Hepatic stellate cell (primary cell): Measurements from ENCODE around the gene PARD3.

Experiments
- DNase-seq: peaks from one replicate; pipeline ENCODE4 v3.0.0; 2011; ENCODE audit warnings: low spot score

PARD3 gene

DNA sequence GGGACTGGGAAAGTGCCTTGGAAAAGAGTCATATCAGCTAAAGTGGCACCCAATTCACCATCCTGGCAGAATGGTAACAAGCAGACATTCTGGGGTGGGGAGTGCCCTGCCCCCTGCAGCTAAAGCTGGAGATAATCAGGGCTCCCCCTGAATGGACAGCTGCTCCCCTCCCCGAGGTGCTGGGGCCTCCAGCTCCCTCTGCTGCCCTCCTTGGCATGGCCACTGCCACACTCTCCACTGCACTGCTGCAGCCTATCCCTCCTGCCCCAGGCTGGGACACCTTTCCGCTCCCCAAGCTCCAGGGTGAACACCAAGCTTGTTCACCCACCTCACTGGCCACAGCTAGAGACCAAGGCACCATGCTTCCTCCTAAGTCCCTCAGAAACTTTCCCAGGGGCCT is 9.8 kb upstream of the PARD3 start:
- DNase-seq, result no peak

DNA sequence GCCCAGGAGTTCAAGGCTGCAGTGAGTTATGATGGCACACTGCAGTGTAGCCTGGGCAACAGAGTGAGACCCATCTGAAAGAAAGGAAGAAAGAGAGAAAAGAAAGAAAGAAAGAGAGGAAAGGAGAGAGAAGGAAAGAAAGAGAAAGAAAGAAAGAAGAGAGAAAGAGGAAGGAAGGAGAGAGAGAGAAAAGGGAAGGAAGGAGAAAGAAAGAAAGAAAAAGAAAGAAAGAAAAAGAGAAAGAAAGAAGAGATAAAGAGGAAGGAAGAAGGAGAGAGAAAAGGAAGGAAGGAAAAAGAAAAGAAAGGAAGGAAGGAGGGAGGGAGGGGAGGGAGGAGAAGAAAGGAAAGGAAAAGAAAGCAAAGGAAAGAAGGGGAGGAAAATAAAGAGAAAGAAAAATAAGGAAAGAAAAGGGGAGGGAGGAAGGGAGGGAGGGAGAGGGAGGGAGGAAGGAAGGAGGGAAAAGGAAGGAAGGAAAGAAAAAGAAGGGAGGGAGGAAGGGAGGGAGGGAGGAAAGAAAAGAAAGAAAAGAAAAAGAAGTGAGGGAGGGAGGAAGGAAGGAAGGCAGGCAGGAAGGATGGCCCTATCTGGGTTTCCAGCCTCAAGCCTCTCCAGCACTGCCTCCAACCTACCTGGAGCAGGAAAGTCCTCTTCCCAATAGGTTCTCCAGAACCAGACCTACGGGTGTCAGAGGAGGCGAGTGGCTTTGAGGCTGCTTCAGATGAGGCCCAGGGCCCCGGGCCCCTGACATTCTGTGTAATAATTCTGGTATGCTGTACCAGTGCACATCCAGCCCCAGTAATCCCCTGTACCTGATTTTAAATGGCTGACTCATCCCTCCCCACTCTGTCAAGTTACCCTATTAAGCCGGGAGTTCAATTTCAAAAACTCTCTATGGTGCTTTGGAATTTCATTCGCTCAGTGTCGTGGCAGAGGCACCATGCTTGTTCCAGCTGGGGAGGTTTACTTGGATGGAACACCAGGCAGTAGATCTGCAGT is 6.8 kb upstream of the PARD3 start:
- DNase-seq, result no peak

DNA sequence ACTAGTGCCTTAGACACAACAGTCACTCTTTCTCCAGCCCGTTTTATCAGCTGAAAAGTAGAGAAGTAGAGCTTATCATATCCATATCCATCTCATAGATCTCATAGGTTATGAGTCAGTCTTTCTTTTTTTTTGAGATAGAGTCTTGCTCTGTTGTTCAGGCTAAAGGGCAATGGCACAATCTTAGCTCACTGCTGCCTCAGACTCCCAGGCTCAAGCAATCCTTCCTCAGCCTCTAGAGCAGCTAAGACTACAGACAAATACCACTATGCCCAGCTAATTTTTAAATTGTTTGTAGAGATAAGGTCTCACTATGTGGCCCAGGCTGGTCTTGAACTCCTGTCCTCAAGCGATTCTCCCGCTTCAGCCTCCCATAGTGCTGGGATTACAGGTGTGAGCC is 2.5 kb upstream of the PARD3 start:
- no peak for DNase-seq

DNA sequence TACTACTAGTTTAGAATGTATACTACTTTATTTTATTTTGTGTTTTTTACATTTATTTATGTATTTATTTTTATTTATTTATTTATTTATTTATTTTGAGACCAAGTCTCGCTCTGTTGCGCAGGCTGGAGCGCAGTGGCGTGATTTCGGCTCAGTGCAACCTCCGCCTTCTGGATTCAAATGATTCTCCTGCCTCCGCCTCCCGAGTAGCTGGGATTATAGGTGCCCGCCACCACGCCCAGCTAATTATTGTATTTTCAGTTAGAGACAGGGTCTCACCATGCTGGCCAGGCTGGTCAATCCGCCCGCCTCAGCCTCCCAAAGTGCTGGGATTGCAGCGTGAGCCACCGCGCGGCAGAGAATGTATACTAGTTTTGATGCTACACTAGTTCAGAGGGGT is 2.0 kb upstream of the PARD3 start:
- no peak for DNase-seq

DNA sequence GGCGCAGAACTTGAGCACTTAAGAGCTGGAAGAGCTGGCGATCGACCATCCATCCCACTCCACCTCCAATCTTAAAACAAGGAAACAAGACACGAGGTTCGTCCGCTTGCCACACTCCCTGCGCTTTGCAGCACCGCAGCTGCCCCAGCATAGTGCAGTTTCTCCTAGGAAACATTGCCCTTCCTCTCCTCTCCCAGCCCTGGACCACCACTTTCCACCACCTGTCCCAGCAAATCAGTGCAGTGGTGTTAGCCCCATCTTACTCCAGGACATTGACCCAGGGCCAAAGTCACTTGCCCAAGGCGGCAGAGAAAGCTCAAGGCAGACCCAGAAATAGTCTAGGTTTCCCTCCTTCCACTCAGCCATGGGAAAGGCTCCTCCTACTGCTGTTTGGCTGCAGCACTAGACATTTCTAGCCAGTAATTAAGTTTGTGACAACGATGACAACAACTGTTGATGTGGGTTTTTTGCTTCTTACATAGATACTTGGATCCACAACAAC is 1.5 kb upstream of the PARD3 start:
- peak; percentile 44 for DNase-seq

DNA sequence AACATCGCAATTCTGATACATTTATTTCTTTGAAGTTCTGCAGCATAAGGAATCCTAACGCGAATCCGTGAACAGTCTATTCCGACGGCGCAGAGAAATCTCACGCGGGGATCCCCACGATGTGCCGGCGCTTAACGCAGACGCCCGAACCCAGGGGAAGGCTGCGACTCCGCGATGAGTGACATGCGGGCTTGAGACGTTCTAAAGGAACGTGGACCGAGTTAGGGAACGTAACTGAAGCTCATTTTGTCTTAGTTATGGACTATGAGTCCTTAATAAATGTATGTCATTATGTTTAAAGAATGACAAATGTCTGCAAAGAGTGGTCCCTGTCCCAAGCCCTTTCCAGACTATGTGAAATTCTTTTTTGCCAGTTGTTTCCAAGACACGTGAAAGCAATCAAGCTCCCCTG is 995 bp upstream of the PARD3 start:
- DNase-seq, result no peak

DNA sequence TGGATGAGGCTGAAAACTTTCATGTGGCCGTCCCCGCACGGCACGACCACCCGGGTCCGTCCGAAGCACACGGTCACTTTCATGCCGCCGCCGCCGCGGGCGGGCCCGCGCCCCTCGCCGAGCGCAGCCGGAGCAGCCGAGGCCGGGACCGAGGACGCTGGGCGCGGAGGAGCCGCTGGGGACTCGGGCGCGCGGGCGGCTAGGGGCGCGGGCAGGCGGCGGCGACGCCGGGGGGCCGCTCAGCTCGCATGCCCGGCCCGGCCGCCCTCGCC is 247 bp downstream of the PARD3 start:
- peak; percentile 23 for DNase-seq

DNA sequence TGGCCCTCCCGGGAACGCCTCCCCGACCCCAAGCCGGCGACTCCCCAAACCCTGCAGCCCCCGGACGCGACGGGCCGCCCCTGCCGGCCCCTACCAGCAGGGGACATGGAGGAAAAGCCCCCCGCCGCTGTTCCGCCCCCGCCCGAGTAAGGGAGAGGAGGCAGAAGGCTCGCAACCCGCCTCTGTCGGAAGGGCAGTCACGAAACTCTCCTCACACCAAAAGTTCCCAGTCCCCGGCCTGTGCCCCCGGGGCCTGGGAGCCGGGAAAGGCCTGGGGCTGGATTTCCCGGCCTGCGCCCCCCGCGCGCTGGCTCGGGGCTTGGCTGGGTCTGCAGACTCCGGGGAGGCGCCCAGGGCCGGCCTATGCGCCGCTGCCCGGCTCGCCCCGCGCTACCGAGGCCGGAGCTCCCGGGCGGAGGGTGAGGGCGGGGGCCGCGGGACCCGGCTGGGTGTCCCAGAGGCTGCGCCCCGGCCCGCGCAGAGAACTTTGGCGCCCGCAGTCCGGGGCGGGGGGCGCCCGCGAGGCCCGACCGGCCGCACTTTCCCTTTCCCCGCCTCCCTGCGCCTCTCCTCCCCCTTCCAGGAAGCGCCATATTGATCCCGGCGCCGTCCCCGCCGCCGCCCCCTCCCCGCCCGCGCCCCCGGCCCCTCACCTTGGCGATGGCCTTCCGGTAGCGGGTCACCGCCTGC is 728 bp downstream of the PARD3 start:
- peak; percentile 58 for DNase-seq

DNA sequence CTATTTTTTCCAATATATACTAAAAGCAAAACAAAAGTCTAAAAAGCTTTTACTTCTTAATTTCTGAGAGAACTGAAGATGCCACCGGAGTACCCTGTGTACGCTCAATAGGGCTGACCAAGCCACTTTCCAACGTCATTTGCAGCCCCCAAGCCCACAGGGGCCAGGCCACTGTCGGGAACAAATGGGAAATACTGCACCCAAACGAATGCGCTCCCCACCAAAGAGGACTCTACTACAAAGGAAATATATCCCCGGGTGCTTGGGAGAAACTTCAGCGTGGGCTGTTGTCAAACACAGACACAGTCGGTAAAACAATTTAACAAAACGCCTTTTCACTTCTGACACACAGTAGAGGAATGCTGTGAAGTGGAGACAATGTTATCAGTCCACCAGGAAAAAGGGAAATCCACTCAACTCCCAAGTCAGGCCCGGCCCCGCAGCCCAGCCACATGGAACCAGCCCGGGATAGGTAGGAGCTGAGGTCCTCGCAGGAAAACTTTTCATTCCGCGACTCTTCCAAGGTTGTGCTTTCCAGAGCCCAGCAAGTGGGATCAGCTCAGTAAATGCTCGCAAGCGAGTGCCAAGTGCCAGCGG is 1.4 kb downstream of the PARD3 start:
- peak; percentile 60 for DNase-seq

DNA sequence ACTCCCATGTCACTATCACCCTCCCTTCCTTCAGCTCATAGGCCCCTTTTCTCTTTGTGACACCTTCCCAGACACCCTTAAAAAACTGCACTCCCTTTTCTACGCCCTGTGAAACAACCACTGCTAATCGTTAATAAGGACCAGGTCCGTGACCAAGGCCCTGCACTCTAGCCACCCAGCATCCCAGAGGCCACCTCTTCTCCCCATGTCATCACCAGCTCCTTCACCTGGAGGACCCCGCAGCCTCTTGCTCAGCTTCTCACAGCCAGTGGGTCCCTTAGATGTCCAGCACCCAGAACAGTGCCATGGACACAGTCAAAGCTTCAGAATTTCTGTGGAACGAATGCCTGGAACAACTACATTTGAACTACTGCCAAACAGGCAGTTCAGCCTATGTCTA is 2.3 kb downstream of the PARD3 start:
- DNase-seq, result no peak

DNA sequence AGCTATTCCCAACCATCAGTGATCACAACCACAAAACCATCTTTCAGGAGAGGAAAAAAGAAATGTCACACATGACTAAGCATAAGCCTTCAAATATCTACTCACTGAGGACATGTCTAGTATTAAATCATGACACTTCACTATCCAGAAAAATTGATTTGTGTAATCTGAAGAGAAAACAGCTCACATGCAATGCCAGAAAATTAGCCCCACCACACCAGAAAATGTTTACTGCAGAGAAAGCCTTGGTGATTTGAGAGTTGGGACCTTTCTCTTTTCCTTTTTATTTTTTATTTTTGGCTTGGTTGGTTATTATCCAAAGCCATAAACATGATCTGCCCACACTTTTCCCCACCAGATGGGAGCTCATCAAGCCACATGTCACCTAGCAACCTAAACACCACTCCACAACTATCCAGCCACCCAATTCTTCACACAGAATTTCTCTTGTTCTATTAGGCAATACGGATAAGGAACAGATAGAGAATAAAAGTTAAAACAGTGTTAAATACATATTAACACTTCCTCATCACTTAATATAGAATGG is 3.1 kb downstream of the PARD3 start:
- no peak for DNase-seq

DNA sequence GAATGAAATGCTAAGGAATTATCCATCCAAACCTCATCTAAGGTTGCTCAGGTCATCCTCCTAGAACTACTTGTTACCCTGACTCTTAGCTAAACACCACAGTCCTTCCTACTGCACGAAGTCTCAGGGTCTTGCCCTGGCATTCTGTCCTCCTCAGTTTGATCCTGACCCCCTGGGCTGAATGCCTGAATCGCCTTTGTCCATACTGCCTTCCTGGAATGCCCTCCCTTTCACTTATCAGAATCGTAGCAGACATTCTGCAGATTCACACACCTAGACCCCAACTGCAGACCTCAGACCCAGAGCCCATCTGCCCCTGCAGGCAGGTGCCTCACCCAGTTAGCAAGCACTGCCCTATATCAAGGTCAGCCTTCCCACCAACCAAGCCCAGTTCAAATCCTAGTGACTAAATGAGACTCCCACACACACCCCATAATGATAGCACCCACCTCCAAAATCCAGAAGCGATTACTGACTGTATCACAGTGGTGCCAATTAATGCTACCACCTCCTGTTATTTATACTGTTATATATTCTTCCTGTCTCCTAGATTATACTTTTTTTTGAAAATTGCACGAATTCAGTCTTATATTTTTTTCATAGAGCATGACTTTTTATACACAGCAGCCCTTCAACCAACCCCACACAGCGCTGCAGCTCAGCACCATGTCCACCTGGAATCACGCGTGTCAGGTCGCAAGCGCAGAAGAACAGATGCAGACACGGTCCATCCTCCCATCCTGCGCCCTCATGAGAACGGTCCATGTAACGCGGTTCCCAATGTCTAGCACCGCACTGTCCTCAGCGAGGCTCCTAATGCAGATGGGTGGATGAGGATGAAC is 3.7 kb downstream of the PARD3 start:
- DNase-seq, result no peak

DNA sequence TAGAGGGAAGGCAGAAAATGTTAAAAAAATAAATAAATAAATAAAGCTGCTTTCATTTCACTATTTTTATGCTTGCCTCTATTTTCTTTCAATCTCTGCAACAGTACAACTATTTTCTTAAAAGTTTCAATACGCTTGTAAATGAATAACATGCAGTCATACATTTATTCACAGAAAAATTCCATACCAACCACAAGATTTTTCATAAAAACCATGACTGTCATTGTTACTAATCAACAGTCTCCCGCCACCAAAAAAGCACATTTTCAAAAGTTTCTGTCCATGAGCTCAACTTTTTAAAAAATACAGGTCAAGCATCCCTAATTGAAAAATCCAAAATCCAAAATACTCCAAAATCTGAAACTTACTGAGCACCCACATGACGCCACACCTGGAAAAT is 5.3 kb downstream of the PARD3 start:
- no peak for DNase-seq

DNA sequence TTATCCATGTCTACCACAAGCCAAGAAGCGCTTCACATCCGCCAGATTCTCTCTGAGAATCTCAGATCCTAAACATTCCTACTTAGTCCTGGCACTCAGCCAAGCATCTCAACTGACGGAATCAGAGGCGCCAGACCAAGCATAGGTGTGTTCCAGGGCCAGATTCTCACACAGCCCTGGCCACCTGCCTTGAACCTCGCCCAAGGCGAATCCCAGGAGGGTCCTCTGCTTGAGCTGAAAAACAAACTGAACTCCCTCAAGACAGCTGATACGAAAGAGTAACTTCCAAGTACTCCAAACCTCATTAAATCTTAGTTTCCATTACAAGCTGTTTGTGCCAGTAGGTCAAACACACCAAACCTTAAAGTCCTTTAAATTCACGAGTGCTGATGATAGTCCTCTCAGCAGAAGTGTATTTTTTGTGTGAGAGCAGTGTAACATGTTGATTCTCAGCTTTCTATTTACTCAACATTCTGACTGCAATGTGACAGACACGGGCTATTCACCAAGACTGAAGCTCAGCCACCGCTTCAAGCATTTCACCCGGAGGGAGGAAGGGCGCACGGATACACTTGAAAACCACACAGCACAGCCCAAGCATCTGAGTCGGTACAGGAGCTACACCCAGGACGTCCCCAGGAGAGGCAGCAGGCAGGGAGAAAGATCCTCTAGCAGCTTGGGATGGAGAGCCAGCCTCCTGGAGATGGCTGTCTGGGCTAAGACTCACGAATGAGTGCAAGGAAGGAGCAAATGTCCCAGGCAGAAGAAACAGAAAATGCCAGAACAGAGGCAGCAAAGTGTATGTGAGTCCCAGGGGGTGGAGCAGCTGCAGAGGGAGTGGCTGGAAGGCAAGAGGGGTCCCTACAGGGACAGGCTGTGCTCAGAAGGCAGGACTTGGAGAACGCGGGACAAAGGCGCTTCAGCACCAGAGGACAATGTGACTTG is 6.0 kb downstream of the PARD3 start:
- DNase-seq, result peak; percentile 35

DNA sequence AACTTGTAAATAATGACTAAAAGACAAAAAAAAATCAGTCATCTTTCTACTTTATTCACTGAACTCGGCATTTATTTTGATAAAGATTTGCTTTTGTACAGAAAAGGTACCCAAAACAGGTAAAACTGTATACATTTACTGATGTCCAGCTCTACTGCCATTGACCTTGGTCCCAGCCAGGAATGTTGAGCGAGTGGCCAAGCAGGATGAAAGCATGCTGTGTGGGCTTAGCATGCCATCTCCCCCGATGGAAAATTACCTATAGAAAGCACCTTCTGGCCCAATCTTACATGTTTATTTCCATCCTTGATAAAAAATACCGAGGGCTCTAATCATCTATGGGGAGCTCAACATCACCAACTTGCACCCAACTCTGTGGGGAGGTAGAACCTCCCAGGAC is 6.8 kb downstream of the PARD3 start:
- DNase-seq, result no peak

DNA sequence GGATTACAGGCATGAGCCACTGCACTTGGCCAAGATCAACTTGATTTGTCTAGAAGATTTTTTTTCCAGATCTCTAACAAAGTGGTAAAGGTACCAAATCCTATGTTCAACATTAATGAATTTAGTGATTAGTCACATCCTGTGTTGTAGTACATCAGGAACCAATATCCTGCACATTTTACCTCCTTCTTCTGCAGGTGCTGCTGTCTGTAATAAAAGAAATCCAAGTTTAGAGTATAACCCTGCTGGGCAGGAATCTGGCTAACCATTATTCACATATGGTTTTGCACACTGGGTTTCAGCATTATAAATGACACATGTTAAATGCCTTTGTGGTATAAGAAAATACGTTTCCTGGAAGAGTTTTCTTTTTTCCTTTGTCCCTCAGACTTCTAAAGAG is 10.8 kb downstream of the PARD3 start:
- DNase-seq, result no peak

DNA sequence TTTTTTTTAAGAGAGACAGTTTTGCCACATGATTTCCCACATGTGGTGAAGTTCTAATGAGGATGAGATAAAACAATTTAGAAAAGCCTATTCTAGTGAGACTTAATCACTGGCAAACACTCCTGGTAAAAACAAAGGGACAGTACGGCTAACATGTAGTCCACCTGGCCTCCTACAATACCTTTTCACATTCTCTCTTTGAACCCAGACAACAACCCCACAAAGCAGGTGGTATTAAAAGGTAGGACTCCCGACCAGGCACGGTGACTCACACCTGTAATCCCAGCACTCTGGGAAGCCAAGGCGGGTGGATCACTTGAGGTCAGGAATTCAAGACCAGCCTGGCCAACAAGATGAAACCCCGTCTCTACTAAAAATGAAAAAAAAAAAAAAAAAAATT is 12.4 kb downstream of the PARD3 start:
- no peak for DNase-seq

DNA sequence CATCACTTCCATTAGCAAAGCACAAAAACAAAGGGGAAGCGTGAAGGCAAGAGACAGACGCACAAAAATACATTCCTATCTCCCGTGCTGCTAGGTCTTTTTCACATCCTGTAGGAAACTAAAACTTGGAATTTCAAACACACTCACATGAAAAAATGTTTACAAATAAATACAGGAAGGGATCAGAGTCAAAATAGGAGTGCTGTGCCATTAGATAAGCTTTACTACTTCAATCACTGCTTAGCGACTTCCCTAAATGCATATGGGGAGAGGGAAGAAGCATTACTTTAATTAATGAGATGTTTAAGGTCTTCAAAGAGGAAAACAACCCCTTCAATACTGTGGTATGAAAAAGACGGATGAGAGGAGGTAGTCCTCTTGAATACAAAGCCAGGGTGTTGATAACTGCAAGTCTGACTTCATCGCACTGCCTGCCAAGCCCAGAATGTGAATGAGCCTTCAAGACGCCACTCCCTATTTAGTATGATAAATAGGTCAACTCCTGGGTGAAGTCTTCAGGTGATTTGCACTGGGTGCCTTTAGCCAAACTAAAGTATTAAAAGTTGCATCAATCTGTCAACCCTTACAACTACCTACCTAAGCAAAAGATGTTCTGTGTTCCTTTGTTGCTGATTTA is 13.9 kb downstream of the PARD3 start:
- DNase-seq, result no peak

DNA sequence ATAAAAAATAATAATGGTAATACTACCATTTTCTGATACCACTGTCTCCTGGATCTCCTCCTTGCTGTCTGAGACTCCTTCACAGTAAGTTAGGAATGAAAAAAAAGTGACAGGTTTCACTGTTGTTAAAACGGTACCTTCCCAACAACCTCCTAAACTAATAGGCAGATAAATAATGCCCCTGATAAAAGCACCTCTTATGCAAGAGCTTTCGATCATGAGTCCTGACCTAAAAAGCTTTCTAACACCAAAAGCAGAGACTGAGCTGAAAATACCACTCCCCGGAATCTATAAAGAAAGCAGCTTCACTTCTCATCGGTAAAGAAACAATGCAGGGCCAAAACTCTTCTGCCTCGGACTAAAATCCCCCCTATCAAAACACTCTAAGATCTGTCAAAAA is 14.5 kb downstream of the PARD3 start:
- no peak for DNase-seq

DNA sequence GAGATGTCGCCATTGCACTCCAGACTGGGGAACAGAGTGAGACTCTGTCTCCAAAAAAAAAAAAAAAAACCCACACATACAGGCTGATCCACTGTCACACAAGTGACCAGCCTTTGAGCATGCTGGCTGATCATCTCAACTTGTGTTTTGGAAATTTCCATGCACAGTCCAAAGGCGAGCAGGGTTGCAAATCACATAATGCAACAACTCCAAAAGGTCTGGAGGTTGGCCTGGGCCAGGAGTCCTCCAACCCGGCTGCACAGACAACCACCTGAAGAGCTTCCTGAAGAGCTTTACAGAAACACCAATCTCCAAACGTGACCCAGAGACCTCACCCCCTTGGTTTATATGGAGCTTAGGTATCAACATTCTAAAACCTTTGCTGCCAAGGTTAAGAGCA is 16.4 kb downstream of the PARD3 start:
- DNase-seq, result no peak
